CD4-positive, alpha-beta T cell treated with Interleukin-17A for 4 hours (primary cell): Measurements from ENCODE around the gene KLHL1.

Source experiments
- DNase-seq: peaks from one replicate; pipeline ENCODE4 v3.0.0-alpha.2; 2020; ENCODE audit warnings: mixed read lengths

The KLHL1 gene

DNA sequence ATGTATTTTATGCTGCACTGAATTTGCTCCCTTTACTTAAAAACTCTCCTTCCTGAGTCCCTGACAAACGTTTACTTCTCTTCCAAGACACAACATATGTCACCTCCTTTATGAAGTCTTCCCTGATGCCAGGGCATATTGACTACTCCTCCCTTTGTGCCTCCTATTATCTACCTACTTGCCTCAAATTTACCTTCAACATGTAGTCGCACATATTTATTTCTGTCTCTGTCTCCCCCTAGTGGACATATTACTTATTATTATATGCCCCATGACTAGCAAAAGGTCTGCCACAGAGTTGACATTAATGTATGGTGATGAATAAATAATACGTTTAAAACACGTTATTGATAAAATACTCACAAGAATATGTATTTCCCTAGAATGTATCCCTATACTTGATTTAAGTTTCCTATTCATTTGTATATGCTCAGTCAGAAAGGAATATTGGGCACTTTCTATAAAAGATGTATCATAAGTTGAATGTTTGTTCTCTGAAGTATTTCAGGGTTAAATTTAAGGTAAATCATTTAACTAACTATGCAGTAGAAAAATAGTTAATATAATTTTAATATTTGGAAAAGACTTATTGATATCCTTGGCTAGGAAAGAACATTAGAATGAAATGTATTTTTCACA, 250.9 kb downstream of the KLHL1 start:
- DNase-seq, result no peak

DNA sequence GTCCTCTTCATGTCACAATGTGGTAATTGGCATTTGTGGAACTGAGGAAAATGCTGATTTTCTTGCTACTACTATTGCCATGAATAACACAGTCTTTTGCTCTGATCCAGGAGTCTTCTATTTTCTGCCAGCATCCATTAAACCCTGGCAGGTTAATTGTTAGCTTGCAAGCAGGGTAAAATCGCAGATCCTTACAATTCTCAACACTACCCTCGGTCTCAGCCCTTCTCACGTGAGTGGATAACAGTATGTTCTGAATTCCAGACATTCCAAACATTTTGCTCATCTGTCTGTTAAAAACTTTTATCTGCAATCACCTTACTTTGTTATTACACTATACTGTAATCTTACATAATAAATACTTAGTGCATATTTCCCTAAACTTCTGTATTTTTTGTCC, 251.9 kb downstream of the KLHL1 start:
- no peak for DNase-seq

DNA sequence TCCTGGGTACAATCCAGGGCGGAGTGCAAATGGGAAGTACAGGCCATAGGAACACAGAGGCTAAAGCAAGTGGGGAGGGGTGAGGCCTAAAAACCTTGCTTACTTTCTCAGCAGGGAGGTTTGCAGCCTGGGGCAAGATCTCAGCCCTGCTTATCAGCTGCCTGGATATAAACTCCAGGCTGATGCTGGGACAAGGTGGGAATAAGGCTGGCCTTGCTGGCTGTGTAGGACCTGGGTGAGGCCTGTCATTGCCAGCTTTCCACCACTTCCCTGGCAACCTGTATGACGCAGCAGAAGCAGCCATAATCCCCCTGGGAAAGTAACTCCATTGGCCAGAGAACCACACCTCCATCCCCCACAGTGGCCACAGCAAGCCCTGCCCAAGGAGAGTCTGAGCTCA, 279.7 kb downstream of the KLHL1 start:
- DNase-seq, result no peak

DNA sequence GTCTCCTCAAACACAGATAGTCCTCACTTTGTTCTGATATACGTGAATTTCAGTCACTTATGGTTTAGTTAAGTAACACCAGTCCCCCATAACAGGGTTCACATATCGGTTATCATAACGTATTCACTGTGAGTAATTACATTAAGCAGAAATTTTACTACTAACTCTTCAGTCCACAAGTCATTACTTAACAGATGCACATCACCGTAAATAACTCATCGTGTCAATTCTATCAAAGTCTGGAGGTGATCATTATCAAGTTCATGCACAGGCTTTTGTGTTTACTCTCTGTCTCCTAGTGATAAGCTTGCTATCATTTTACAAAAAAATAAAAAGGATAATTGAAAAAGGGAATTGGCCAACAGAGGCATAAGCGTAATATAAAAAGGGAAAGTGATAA, 288.1 kb downstream of the KLHL1 start:
- DNase-seq, result no peak

DNA sequence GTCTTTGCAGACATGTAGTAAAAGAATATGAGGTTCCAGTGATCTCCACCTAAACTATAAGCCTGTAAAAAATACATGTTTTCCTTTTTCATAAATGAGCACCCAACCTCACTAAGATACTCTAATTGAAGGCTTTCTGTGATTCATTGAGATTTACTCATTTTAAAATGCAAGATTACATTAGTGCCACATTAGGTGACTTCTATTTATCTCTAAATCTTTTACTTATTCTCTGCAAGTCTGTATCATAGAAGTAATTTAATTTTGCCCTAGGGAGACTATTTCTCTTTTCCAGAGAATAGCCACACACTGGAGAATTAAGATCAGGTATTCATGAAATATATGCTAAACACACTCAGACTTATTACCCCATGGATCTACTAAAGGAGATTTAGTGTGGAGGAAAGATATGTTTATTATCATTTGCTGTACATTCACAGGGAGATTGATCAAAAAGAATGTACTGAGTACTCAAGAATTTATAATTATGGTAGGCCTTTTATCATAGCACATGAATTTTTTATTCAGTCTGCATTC, 290.9 kb downstream of the KLHL1 start:
- DNase-seq, result no peak

DNA sequence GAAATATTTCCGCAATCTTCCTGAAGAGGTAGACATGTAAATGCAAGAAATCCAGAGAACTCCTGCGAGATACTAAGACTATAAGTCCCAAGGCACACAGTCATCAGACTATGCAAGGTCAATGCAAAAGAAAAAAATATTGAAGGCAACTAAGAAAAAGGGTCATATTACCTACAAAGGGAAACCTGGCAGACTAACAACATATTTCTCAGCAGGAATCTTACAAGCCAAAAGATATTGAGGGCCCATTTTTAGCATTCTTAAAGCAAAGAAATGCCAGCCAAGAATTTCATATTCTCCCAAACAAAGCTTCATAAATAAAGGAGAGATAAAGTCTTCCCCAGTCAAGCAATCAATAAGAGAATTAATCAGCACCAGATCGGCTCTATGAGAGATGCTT, 299.1 kb downstream of the KLHL1 start:
- no peak for DNase-seq

DNA sequence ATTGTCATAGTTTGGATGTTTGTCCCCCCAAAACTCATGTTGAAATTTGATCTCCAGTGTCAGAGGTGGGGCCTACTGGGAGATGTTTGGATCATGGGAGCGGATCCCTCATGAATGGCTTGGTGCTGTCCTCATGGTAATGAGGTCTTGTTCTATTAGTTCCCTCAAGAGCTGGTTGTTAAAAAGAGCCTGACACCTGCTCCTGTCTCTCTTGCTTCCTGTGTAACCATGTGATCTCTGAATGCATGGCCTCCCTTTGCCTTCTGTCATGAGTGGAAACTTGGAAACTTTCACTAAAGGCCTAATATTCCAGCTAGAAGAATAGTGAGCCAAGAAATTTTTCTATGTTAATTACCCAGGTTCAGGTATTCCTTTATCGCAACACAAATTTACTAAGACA, 312.0 kb downstream of the KLHL1 start:
- DNase-seq, result no peak

DNA sequence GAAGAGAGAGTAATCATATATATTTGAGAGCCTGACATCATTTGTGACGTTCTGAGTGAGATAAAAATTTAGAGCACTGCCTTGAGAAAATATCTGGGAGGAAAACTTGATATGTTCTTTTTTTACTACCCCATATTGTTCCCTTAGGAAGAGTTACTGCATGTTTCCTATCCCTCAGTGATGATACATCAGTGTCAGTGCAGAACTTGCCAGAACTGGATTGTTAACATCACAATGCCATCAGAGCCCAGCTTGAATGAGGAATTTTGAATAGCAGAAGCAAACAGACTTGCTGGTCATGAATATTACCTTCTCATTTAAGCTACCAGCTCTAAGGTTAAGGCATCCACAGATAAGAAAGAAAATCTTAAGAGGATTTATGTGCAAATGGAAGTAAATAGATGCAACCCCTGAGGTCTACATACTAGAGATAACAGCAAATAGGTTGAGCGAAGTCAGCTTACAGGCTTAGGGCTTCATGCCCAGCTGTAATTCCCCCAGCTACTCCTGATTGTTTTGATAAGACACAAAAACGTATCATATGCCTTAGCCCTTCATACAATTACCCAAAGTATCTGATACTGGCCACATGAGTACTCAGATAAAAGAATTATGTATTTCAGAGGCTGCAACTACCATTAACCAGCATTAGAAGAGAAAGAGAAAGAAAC, 314.3 kb downstream of the KLHL1 start:
- DNase-seq, result no peak

DNA sequence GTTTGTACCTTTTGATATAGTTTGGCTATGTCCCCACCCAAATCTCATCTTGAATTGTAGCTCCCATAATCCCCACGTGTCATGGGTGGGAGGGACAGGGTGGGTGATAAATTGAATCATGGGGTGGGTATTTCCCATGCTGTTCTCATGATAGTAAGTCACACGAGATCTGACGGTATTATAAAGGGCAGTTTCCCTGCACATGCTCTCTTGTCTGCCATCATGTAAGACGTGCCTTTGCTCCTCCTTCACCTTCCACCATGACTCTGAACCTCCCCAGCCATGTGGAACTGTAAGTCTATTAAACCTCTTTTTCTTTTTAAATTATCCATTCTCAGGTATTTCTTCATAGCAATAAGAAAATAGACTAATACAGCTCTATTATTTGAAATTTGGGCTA, 331.3 kb downstream of the KLHL1 start:
- no peak for DNase-seq

DNA sequence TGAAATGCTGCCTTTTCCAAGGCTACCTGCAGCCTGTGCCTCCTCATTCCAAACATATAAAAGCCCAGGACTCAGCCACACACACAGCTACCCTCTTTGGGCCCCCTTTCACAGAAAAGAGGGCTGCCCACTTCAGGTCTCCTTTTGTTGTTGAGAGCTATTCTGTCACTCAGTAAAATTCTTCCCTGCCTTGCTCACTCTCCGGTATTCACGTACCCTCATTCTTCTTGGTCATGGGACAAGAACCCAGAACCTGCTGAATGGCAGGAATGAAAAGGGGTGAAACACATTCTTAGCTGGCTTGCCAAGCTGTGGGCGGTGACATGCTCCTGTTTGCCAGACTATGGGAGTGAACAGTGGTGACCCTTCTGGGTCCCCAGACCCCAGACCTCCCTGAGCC, 338.6 kb downstream of the KLHL1 start:
- no peak for DNase-seq

DNA sequence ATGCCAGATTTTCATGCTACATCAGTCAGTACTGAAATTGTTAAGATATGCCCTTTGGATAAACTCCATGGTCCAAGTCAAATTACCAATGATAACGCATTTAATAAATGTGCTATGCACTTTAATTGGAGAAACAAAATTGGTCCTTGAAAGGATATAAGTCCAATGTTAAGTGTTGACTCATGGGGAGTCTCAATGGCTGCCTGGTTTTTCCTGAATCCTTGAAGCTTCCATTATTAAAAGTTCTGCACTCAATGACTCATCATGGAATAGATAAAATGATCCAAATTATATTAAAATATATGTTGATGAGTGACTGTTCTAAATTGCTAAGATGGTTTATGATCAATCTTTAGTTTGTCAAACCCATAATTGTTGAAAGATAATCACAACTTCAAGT, 346.7 kb downstream of the KLHL1 start:
- no peak for DNase-seq

DNA sequence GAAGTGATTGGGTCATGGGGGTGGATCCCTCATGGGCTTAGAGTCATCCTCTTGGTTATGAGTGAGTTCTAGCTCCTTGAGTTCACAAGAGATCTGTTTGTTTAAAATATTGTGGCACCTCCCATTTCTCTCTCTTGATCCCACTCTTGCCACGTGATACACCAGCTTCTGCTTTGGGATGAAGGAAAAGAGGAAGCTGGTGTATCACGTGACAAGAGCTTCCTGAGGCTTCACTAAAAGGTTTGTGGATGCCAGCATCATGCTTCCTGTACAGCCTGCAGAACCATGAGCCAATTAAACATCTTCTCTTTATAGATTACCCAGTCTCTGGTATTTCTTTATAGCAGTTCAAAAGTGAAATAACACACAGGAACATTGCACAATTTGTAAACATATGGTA, 353.2 kb downstream of the KLHL1 start:
- DNase-seq, result no peak

DNA sequence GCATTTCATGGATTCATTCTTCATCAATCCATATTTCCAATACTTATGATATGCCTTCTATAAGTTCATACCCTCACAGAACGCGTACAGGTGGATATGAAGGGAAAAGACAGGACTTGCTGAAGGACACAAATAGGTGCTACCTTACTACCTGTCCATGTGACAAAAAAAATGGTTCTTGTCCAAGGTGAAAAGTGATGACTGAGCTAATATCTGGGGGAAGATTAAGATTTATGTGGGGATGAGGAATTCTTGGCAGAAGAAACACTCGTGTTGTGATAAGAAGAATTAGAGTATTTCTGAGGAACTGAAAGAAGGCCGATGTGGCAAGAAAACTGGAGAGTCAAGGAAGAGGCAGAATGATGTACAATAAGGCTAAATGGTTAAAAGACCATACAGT, 357.0 kb downstream of the KLHL1 start:
- no peak for DNase-seq

DNA sequence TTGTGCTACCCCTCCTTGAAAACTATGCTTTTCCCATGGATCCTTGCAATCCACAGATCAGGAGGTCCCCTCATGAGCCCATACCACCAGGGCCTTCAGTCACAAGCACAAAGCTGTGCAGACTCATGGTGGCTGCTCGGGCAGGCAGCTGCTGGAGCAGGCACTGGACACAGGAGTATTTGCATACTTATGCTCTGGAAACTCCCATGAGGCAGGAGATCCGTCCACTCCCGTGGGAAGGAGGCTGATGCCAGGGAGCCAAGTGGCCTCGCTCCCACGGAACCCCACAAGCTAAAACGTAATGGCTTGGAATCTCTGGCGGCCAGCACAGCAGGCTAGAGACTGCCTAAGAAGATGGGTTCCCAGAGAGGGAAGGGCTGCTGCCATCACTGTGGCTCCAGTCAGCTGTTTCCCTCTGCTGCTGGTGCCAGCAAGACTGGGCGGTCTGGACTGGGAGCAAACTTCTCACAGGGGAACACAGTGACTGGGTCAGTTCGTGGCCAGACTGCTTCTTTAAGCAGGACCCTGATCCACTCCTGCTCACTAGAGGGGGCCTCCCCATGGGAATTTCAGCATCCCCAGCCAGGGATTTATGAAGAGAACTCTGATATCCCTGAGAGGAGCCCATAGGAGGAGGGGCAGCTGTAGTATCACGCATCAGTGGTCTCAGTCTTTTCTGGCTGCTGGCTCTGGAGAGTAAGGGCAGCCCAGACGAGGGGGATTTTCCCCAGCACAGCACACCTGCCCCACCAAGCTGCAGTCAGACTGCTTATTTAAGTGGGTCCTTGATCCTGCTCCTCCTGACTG, 370.9 kb downstream of the KLHL1 start:
- DNase-seq, result no peak

DNA sequence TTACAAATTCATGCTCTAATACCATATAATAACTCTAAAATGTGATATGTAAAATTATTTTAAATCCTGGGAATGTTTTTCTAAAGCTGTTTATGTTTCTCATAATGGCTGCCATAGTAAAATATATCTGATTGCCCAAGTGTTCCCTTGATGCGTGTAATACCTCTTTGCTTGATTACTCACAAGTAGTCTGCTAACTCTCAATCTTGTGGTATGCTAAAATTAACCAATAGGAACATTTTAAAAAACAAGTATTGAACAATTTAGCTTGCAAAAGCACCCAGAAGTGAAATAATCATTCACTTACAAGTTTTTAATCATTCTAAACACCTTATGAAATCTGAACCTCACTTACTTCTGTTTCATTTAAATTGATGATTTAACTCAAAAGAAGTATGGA, 386.6 kb downstream of the KLHL1 start:
- DNase-seq, result no peak

DNA sequence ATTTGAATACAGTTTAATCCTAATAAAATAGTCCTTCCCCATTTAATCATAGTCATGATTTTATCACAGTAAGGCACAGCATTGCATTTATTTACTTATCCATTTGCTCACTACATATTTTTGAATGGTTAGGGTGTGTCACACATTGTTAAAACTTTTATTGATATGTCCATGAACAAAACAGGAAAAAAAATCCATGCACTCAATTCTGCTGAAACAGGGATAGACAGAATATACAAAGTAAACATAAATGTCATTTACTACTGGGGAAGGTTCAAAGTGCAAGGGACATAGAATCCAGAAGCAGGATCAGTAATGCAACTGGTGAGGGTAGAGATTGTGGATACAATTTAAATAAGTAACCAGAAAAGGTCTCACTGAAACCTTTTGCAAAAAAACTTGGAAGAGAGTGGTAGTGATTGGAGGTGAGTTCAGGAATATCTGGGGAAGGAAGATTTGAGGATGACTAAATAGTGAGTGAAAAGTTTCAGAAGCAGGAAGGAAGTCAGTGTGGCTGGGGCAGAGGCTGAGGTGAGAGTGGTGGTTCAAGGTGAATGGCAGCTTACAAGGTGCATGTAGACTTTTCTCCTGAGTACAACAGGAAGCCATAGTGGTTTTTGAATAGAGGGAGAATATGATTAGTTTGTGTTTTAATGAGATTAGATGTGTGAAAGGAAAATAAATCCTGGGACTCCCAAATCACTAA, 387.8 kb downstream of the KLHL1 start:
- DNase-seq, result no peak

DNA sequence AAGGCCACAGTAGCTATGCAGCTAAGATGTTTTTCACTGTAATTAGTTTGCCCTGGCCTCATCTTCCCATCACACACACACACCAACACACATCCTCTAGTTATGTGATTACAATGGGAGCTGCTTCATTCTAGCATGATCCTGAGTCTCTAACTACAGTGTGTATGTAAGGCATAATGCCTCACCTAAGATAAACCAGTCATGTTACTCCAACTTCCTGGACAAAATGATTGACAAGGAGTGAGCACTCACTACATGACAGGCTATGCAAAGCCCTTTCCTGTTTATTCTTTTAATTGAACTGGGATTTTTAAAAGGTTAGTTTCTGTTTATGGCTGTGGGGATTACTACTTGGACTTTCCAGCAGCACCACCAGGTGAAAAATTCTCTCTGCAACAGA, 401.4 kb downstream of the KLHL1 start:
- DNase-seq, result no peak

DNA sequence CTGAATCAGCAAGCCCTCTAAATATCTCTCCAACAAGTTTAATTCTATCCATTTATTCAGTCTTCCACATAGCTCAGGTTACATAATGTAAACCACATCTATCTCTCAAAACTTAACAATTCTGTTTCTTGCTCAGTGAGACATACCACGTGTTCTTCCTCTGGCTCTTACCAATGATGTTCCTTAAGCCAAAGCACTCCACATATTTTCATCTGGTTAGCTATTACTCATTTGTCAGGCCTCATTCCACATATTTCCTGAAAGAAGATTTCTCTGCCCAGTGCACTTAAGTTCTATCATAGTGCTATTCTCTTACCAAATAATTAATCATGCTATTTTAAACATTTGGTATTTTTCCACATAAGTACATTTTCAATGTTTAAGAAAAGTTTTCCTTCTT, 403.9 kb downstream of the KLHL1 start:
- DNase-seq, result no peak

DNA sequence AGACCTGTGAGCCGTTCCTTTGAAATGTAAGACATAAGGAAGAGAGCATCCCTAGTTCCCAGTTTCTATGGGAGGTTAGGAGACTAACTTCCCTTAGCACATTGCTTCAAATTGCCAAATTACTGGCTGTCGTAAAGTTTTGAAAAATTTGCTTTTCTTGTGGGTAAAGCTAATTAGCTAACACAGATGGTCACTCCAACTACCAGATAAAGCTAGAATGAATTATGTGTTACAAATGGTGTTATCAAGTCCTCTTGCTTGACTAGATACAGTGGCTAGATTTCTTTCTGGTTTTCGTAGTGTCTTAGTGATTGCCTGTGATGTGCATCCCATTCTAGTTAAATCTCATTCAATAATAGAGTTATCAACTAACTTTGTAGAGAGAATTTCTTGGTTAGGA, 417.3 kb downstream of the KLHL1 start:
- DNase-seq, result no peak

DNA sequence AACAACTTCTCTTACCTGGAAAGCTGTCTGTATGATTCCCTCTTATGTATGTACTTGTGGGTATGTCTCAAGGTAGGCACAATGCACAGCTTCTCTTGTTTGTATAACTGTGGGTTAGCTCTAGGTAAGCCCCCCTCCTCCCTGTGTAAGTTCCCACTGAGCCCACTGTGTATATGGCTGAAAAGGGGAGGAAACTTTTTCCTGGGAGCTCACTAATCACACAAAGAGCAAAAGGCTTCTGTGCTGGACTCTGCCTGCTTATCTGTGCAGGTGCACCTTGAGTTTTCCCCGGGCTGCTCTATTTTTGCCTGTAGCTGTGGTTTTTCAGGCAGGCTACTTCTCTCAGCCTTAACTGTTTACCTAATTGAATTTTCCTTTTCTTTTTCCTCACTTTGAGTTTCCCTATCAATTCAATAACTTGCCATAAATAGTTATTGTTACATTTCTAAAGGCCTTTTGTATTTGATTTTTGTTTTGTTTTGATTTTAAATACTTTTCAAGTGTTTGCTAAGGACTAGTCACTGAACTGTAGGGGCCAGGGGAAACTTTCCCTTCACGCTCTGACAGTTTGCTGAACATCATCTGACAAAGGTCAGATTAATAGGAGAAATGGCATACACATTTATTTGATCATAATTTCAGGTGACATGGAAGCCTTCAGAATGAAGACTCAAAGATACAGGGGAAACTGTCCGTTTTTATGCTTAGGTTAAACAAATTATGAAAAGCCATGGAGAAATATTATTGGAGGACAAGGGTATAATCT, 424.1 kb downstream of the KLHL1 start:
- no peak for DNase-seq

DNA sequence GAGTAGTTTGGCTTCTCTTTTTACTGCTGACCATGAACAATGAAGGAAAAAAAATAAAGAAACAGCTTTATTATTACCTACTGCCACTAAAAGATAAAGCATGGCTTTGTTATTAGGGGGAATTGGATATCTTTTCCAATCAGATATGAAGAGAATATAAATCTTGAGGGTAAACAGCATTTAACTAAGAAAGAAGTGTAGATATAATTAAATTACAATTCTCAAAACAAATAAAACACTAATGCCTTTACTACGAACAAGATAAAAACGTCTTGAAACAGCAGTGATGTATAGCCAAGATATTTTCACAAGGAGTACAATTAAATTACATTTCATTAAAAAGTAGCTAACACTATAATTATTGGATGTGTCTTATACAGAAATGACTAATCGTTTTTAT, 426.5 kb downstream of the KLHL1 start:
- no peak for DNase-seq

DNA sequence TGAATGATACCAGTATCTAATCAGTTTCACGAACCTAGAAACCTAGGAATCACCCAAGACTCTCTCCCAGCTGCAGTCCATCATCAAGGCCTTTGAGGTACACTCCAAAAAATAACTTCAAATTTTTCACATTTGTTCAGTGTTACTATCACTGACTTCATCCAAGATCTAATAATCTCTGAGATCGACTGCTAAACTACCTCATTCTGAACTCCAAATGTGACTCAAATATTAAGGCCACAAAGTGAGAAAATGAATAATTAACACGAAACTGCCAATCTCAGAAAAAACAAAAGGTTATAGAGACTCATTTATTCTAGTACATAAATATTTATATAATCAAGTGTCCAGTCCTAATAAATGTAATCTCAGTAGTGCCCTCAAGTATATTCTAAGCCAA, 430.9 kb downstream of the KLHL1 start:
- no peak for DNase-seq

DNA sequence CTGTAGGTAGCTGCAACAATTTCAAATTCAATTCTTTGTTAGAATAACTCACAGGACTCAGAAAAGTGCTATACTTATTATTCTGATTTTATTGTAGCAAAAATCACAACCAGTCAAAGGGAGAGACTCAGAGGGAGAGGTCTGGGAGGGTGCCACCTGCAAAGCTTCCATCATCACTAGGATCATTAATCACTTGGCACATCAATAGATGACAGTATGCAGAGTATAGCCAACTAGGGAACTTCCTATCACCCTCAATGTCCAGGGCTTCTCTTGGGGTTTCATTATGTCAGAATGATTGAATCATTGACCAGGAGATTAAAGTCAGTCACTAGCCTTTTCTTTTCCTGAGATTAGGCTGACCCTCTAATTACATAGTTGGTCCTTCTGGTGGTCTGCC, 432.0 kb downstream of the KLHL1 start:
- DNase-seq, result no peak
